ENCODE measurements around the gene SFMBT2.

Gene SFMBT2

DNA sequence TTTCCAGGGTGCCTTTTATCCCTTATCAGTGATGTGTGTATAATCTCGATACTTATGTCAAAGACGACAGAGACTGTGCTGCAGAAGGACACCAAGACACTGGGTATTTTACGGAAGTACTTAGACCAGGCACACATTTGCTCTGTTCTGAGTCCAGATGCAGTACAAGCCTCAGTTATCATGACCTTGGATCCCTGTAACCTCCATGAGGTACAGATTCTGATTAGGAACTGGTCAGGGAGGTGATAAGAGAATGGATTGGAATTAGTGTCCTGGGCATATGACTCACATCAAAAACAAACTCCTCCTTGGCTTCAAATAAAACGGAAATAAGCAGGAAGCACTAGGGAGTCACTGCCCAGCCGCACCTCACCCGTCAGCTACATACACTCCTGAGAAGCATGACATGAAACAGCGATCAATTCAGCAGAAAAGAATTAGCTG lies 146.5 kb downstream of the SFMBT2 start:
- Histone ChIP-seq H2BK5ac (ENCODE audit: low read depth, low read length, poor library complexity) (no peak overlapping the region), H4K91ac (ENCODE audit: low read depth, low read length) (no peak overlapping the region), H3K9ac (ENCODE audit: low read length) (no peak overlapping the region), H4K12ac (ENCODE audit: low read depth, low read length) (no peak overlapping the region), H3K18ac (ENCODE audit: low read length) (no peak overlapping the region), H2AK5ac (ENCODE audit: low read length) (no peak overlapping the region), H2BK12ac (ENCODE audit: low read length) (no peak overlapping the region), H3K79me2 (ENCODE audit: control insufficient read depth, insufficient read depth, low read length, poor library complexity) (no peaks in the 10 kb centered on the region), H3K4ac (ENCODE audit: low read depth, low read length) (no peak overlapping the region), H3K23ac (ENCODE audit: low read length) (no peak overlapping the region), H4K8ac (ENCODE audit: low read depth, low read length) (no peak overlapping the region), H3K4me1 (ENCODE audit: control insufficient read depth in 1 of 2, insufficient read depth in 2 of 2, low read length in 2 of 2) (peaks cover 0 to 1% of the 10 kb centered on the region in 2 experiments), H3K27ac (ENCODE audit: low read depth, low read length) (no peak overlapping the region), H3K36me3 (ENCODE audit: control insufficient read depth in 1 of 2, insufficient read depth in 2 of 2, low read length in 2 of 2) (no peaks in the 10 kb centered on the region), H3K9me3 (ENCODE audit: insufficient read depth, low read depth, low read length) (no peaks in the 10 kb centered on the region), H3K27me3 (ENCODE audit: insufficient read depth, low read length) (no peaks in the 10 kb centered on the region), H3K79me1 (ENCODE audit: low read length) (no peaks in the 10 kb centered on the region), H2AFZ (ENCODE audit: insufficient read depth, low read length, poor library complexity) (no peak overlapping the region), H3K4me2 (ENCODE audit: low read length) (no peak overlapping the region), H3K14ac (ENCODE audit: low read length) (no peak overlapping the region), H3K4me3 (ENCODE audit: low read depth, low read length) (no peak overlapping the region), H2BK120ac (ENCODE audit: insufficient read depth, low read length, poor library complexity) (no peak overlapping the region)
- no CpG with 5 or more reads among the region's 7 CpGs for WGBS (ENCODE audit: extremely low coverage, insufficient coverage, insufficient read length)
- no peak for DNase-seq

DNA sequence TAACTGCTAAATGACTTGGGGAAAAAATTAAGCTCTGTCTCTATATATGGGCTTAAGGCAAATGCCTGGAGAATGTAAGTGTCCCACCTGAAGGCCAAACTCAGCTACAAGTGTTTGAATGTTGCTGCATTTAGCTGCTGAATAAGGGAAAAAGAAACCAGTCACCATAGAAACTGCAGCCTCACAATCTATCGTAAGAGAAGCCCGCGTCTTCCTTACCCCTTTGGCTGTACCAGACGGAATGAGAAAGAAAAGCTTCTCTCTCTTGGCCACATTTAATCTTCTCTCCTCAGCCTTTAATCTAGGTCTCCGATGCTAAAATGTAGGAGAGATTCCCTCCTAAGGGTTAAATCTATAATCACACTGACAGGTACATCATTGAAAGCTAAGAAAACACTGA lies 147.2 kb downstream of the SFMBT2 start:
- Histone ChIP-seq H2AFZ (ENCODE audit: insufficient read depth, low read length, poor library complexity) (no peak overlapping the region), H3K14ac (ENCODE audit: low read length) (no peak overlapping the region), H2BK12ac (ENCODE audit: low read length) (no peak overlapping the region), H3K18ac (ENCODE audit: low read length) (no peak overlapping the region), H3K4me1 (ENCODE audit: control insufficient read depth in 1 of 2, insufficient read depth in 2 of 2, low read length in 2 of 2) (peaks cover 0 to 1% of the 10 kb centered on the region in 2 experiments), H3K4me3 (ENCODE audit: low read depth, low read length) (no peak overlapping the region), H3K9ac (ENCODE audit: low read length) (no peak overlapping the region), H3K79me1 (ENCODE audit: low read length) (no peaks in the 10 kb centered on the region), H4K8ac (ENCODE audit: low read depth, low read length) (no peak overlapping the region), H3K27ac (ENCODE audit: low read depth, low read length) (no peak overlapping the region), H3K79me2 (ENCODE audit: control insufficient read depth, insufficient read depth, low read length, poor library complexity) (no peaks in the 10 kb centered on the region), H2BK5ac (ENCODE audit: low read depth, low read length, poor library complexity) (no peak overlapping the region), H2AK5ac (ENCODE audit: low read length) (no peak overlapping the region), H3K36me3 (ENCODE audit: control insufficient read depth in 1 of 2, insufficient read depth in 2 of 2, low read length in 2 of 2) (no peaks in the 10 kb centered on the region), H3K9me3 (ENCODE audit: insufficient read depth, low read depth, low read length) (no peaks in the 10 kb centered on the region), H4K12ac (ENCODE audit: low read depth, low read length) (no peak overlapping the region), H3K4me2 (ENCODE audit: low read length) (no peak overlapping the region), H3K27me3 (ENCODE audit: insufficient read depth, low read length) (no peaks in the 10 kb centered on the region), H3K23ac (ENCODE audit: low read length) (no peak overlapping the region), H4K91ac (ENCODE audit: low read depth, low read length) (no peak overlapping the region), H2BK120ac (ENCODE audit: insufficient read depth, low read length, poor library complexity) (no peak overlapping the region), H3K4ac (ENCODE audit: low read depth, low read length) (no peak overlapping the region)
- no peak for DNase-seq
- no CpG with 5 or more reads among the region's 5 CpGs for WGBS (ENCODE audit: extremely low coverage, insufficient coverage, insufficient read length)

DNA sequence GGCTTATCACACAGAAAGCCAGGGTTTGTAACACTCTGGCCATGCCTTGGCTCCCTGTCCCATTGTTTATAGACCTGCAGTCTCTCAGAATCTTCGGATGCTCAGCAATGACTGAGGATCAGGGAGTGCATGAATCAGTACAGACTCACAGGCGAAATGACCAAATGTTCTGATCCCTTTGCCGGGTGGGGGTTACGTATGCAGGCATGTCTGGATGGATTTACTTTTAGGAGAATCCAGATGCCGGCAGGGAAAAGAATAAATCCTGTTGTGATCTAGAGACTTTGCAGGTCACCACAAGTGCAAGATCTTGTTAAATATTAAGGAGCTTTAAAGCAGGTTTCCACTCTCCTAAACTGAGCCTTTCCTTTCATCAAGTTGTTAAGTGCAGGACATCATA lies 149.5 kb downstream of the SFMBT2 start:
- no peak overlapping the region for H3K9ac ChIP-seq (ENCODE audit: low read length)
- no peak overlapping the region for H2AK5ac ChIP-seq (ENCODE audit: low read length)
- H3K27me3 ChIP-seq (ENCODE audit: insufficient read depth, low read length): no peaks in the 10 kb centered on the region
- H3K4me1 ChIP-seq (ENCODE audit: control insufficient read depth in 1 of 2, insufficient read depth in 2 of 2, low read length in 2 of 2): peaks cover 2 to 4% of the 10 kb centered on the region in 2 experiments
- H2AFZ ChIP-seq (ENCODE audit: insufficient read depth, low read length, poor library complexity): no peak overlapping the region
- DNase-seq: no peak
- H4K12ac ChIP-seq (ENCODE audit: low read depth, low read length): no peak overlapping the region
- no peak overlapping the region for H4K91ac ChIP-seq (ENCODE audit: low read depth, low read length)
- H3K4me3 ChIP-seq (ENCODE audit: low read depth, low read length): no peak overlapping the region
- H2BK12ac ChIP-seq (ENCODE audit: low read length): no peak overlapping the region
- H3K23ac ChIP-seq (ENCODE audit: low read length): no peak overlapping the region
- no peak overlapping the region for H3K27ac ChIP-seq (ENCODE audit: low read depth, low read length)
- no peaks in the 10 kb centered on the region for H3K36me3 ChIP-seq (ENCODE audit: control insufficient read depth in 1 of 2, insufficient read depth in 2 of 2, low read length in 2 of 2)
- no peaks in the 10 kb centered on the region for H3K79me2 ChIP-seq (ENCODE audit: control insufficient read depth, insufficient read depth, low read length, poor library complexity)
- no peaks in the 10 kb centered on the region for H3K9me3 ChIP-seq (ENCODE audit: insufficient read depth, low read depth, low read length)
- no peak overlapping the region for H3K4me2 ChIP-seq (ENCODE audit: low read length)
- no peak overlapping the region for H3K14ac ChIP-seq (ENCODE audit: low read length)
- H2BK5ac ChIP-seq (ENCODE audit: low read depth, low read length, poor library complexity): no peak overlapping the region
- H3K18ac ChIP-seq (ENCODE audit: low read length): no peak overlapping the region
- H4K8ac ChIP-seq (ENCODE audit: low read depth, low read length): no peak overlapping the region
- H3K4ac ChIP-seq (ENCODE audit: low read depth, low read length): no peak overlapping the region
- WGBS (ENCODE audit: extremely low coverage, insufficient coverage, insufficient read length): no CpG with 5 or more reads among the region's 5 CpGs
- H3K79me1 ChIP-seq (ENCODE audit: low read length): no peaks in the 10 kb centered on the region
- no peak overlapping the region for H2BK120ac ChIP-seq (ENCODE audit: insufficient read depth, low read length, poor library complexity)

- Histone ChIP-seq H2BK12ac (ENCODE audit: low read length) (no peak overlapping the region), H3K27me3 (ENCODE audit: insufficient read depth, low read length) (no peaks in the 10 kb centered on the region), H2AK5ac (ENCODE audit: low read length) (no peak overlapping the region), H3K4ac (ENCODE audit: low read depth, low read length) (no peak overlapping the region), H3K27ac (ENCODE audit: low read depth, low read length) (no peak overlapping the region), H3K18ac (ENCODE audit: low read length) (no peak overlapping the region), H2AFZ (ENCODE audit: insufficient read depth, low read length, poor library complexity) (no peak overlapping the region), H3K23ac (ENCODE audit: low read length) (no peak overlapping the region), H3K4me2 (ENCODE audit: low read length) (no peak overlapping the region), H3K9me3 (ENCODE audit: insufficient read depth, low read depth, low read length) (no peaks in the 10 kb centered on the region), H3K4me1 (ENCODE audit: control insufficient read depth in 1 of 2, insufficient read depth in 2 of 2, low read length in 2 of 2) (peaks cover 2 to 4% of the 10 kb centered on the region in 2 experiments), H3K36me3 (ENCODE audit: control insufficient read depth in 1 of 2, insufficient read depth in 2 of 2, low read length in 2 of 2) (no peaks in the 10 kb centered on the region), H3K79me2 (ENCODE audit: control insufficient read depth, insufficient read depth, low read length, poor library complexity) (no peaks in the 10 kb centered on the region), H4K91ac (ENCODE audit: low read depth, low read length) (no peak overlapping the region), H3K4me3 (ENCODE audit: low read depth, low read length) (no peak overlapping the region), H3K14ac (ENCODE audit: low read length) (no peak overlapping the region), H2BK5ac (ENCODE audit: low read depth, low read length, poor library complexity) (no peak overlapping the region), H3K9ac (ENCODE audit: low read length) (no peak overlapping the region), H4K8ac (ENCODE audit: low read depth, low read length) (no peak overlapping the region), H2BK120ac (ENCODE audit: insufficient read depth, low read length, poor library complexity) (no peak overlapping the region), H4K12ac (ENCODE audit: low read depth, low read length) (no peak overlapping the region), H3K79me1 (ENCODE audit: low read length) (no peaks in the 10 kb centered on the region)
- DNase-seq: no peak
- WGBS (ENCODE audit: extremely low coverage, insufficient coverage, insufficient read length): no CpG with 5 or more reads among the region's 8 CpGs
Measured at GRCh38 chr10:7260912-7261311, 149.9 kb downstream of the SFMBT2 start.

All from trophoblast cell (in vitro differentiated cells and primary cell).